GM19240 (cell line): ENCODE results near the gene TIMM21.

Experiments used
- DNase-seq: peaks from one replicate; pipeline ENCODE4 v3.0.0; 2011; ENCODE audit warnings: low spot score; ENCODE audit not compliant: insufficient read length

Gene TIMM21

GRCh38 chr18:74191577-74191976 is 43.3 kb downstream of the TIMM21 start:
- DNase-seq, result no peak

GRCh38 chr18:74194691-74195090 is 46.4 kb downstream of the TIMM21 start:
- DNase-seq, result no peak

DNA sequence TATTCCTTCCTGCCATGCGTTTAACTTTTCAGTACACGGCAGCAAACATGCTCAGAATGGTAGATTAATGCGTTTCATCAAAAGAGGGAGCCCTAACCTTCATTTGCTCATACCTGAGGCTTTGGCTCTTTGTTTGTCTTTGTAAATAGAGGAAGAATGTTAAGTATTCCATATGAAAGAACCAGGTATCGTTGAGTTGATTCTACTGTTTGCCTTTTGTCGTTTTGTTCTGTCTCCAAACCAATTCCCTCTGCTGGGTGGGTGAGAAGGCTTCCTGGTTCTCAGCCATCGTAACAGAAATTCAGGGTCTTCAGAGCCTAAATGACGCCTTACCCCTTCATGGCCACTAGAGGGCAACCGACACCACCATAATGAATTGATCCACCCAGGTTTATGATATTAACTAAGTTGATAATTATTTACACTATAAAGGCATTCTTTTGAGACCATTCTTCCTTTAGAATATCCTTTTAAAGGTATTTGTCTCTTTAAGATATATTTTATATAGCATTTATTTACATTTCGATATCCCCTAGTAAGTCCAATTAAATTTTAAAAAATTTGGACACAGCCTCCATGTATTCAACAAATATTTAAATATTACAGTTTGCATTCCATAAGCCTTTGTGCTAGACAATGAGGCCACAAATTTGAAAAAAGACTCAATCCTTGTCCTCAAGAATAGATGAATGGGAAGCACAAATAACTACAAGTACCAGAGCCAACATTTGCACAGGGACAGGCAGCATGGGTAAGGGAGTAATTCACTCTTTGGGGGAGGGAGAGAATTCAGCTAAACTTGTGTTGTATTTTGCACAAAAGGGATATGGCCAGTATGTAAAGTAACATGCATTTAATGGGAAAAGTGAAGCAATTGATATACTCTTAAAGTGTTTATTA is 48.1 kb downstream of the TIMM21 start:
- DNase-seq, result peak; percentile 64

DNA sequence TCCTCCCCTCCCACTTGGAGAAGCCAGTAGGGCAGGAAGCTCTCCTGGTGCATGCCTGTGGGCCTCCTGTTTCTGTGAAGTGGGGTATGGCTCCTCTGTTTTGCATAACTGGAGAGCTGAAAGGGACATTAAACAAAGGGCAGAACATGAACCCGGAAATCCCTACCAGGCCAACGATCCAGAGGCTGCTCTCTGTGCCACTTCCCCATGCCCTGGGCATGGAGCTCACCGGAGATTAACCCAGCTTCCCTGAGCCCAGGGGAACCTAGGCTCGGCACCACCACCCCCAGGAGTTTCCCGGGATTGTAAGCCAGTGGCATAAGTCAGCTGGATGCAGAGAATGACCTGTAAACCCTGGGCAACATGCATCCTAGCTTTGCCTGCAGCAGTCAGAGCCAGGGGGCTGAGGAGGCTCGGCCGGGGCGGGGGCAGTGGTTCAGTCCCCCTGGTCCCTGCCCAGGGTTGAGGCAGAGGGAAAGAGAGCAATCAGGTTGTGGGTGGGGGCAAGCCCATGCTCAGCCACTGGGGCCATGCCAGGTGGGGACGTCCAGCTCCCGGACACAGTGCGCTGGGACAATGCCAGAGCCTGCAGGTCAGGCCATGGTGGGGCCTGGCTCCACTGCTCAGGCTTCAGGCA is 49.5 kb downstream of the TIMM21 start:
- DNase-seq, result no peak

- DNase-seq, result no peak
Measured at GRCh38 chr18:74198453-74198852, 50.1 kb downstream of the TIMM21 start.

GRCh38 chr18:74200780-74201179 is 52.5 kb downstream of the TIMM21 start:
- DNase-seq, result no peak

GRCh38 chr18:74203811-74204210 is 55.5 kb downstream of the TIMM21 start:
- DNase-seq, result no peak

DNA sequence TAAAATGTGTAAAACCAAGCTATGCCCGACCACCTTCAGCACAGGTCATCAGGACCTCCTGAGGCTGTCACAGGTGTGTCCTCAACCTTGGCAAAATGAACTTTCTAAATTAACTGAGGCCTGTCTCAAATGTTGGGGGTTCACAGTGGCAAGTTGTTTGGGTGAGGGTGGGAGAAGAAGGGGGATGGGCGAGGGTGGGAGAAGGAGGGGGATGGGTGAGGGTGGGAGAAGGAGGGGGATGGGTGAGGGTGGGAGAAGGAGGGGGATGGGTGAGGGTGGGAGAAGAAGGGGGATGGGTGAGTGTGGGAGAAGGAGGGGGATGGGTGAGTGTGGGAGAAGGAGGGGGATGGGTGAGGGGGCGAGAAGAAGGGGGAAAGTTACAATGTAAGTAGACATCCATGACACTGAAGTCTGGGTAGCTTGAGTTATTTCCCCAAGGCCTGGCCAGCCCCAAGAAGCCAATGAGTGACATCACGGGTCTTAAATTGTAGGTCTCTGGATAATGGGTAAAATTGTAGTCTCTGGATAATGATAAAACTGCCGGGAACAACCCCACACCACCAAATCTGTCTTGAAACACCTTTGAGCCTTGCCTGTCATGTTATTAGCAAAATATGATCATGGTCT is 56.3 kb downstream of the TIMM21 start:
- no peak for DNase-seq
